Common myeloid progenitor, CD34-positive (primary cell): ENCODE measurements around the gene ANKS1A.
"Not testable (repeated sequence)": the region's sequence is repeated elsewhere in the genome, so short reads cannot be mapped to it uniquely, and the experiment has no call there.

Experiments
- CTCF ChIA-PET: fragments of 350-600 bp; sonication (Branson Sonifier 250); formaldehyde crosslinking; loops from one replicate; lab custom pipeline; 2021; ENCODE audit warnings: antibody characterized with exemption; lab: Charles Lee
- POLR2A ChIA-PET: fragments of 350-600 bp; sonication (Branson Sonifier 250); formaldehyde crosslinking; loops from one replicate; lab custom pipeline; 2021; ENCODE audit warnings: antibody characterized with exemption; lab: Charles Lee
- DNase-seq, 3 donors: peaks; one replicate each; pipeline versions ENCODE4 v3.0.0 to v3.0.0-alpha.2; 2013
- H3K27ac ChIP-seq, 2 experiments: 1 replicate in 1 of 2; 2 replicates in 1 of 2; pipeline ENCODE4 v1.7.0; 2013; ENCODE audit warnings: inconsistent platforms in 2 of 2, low read length in 2 of 2, mild to moderate bottlenecking in 2 of 2, low read depth in 1 of 2, moderate library complexity in 1 of 2; ENCODE audit not compliant: severe bottlenecking in 2 of 2, insufficient read depth in 1 of 2, poor library complexity in 1 of 2
- H3K27me3 ChIP-seq, 5 experiments: replicated peaks in 2 of 5; 1 replicate in 3 of 5; 2 replicates in 2 of 5; pipeline versions ENCODE4 v1.6.1 to v1.7.0; 2013; ENCODE audit warnings: low read length in 4 of 5, mild to moderate bottlenecking in 2 of 5, moderate library complexity in 2 of 5, inconsistent platforms in 1 of 5; ENCODE audit not compliant: insufficient read depth in 5 of 5, control insufficient read depth in 4 of 5
- H3K36me3 ChIP-seq, 4 experiments: 1 replicate in 2 of 4; 2 replicates in 2 of 4; pipeline versions ENCODE4 v1.6.1 to v1.7.0; 2013; ENCODE audit warnings: low read length in 3 of 4, control low read depth in 1 of 4, mild to moderate bottlenecking in 1 of 4; ENCODE audit not compliant: control insufficient read depth in 4 of 4, insufficient read depth in 4 of 4
- H3K4me1 ChIP-seq, 4 experiments: 1 replicate in 3 of 4; 2 replicates in 1 of 4; pipeline versions ENCODE4 v1.6.1 to v1.7.1; 2013; ENCODE audit warnings: low read length in 3 of 4, mild to moderate bottlenecking in 3 of 4, control low read depth in 1 of 4, inconsistent platforms in 1 of 4, moderate library complexity in 1 of 4; ENCODE audit not compliant: control insufficient read depth in 4 of 4, insufficient read depth in 4 of 4; ENCODE audit errors: control extremely low read depth in 1 of 4
- H3K4me3 ChIP-seq, 7 experiments: 1 replicate in 4 of 7; 2 replicates in 3 of 7; pipeline versions ENCODE4 v1.5.1 to v1.7.0; 2013; ENCODE audit warnings: mild to moderate bottlenecking in 7 of 7, low read length in 6 of 7, moderate library complexity in 6 of 7, inconsistent platforms in 2 of 7, low read depth in 2 of 7, control low read depth in 1 of 7; ENCODE audit not compliant: insufficient read depth in 4 of 7, control insufficient read depth in 1 of 7; ENCODE audit errors: extremely low read depth in 1 of 7
- H3K9me3 ChIP-seq, 5 experiments: 1 replicate in 4 of 5; 2 replicates in 1 of 5; pipeline versions ENCODE4 v1.6.1 to v1.7.1; 2013; ENCODE audit warnings: low read length in 4 of 5, mild to moderate bottlenecking in 2 of 5, inconsistent platforms in 1 of 5, low read depth in 1 of 5, moderate library complexity in 1 of 5; ENCODE audit not compliant: control insufficient read depth in 4 of 5, insufficient read depth in 2 of 5; ENCODE audit errors: control extremely low read depth in 1 of 5
- WGBS: methylation state at CpG from one replicate; pipeline ENCODE4 v1.1.5; 2013; ENCODE audit not compliant: insufficient coverage; 5-methylcytosine and 5-hydroxymethylcytosine counted together

ANKS1A gene

GRCh38 chr6:34884073-34884472, 5.0 kb upstream of the ANKS1A start:
- H3K27ac ChIP-seq, CTCF ChIA-PET, DNase-seq, H3K27me3 ChIP-seq, H3K9me3 ChIP-seq, H3K4me3 ChIP-seq, POLR2A ChIA-PET: not testable (repeated sequence)
- H3K4me1 ChIP-seq, result peaks cover 8 to 15% (median 10%) of the 10 kb centered on the region in 4 experiments
- WGBS, result no CpG with 5 or more reads among the region's 1 CpG
- peaks cover 7 to 19% (median 17%) of the 10 kb centered on the region in 4 experiments for H3K36me3 ChIP-seq

- POLR2A ChIA-PET, result no interaction called here
- no peaks in the 10 kb centered on the region for H3K27me3 ChIP-seq
- CTCF ChIA-PET, result no interaction called here
- no peaks in the 10 kb centered on the region for H3K9me3 ChIP-seq
- DNase-seq, result no peak
- 100% methylated on average over 2 of the region's 2 CpGs for WGBS
- peak overlapping the region in 1 of 2 experiments; percentile 14 for H3K27ac ChIP-seq
- peaks cover 8 to 15% (median 10%) of the 10 kb centered on the region in 4 experiments for H3K4me1 ChIP-seq
- peaks cover 4 to 14% (median 11%) of the 10 kb centered on the region in 4 experiments for H3K36me3 ChIP-seq
- H3K4me3 ChIP-seq, result no peak overlapping the region
Measured at GRCh38 chr6:34884996-34885395, 4.1 kb upstream of the ANKS1A start.

- POLR2A ChIA-PET, result not testable (repeated sequence)
- peaks cover 15 to 22% (median 17%) of the 10 kb centered on the region in 4 experiments for H3K4me1 ChIP-seq
- CTCF ChIA-PET, result interaction anchor here (1.2 kb wide), 1 partner anchor 50 kb away, joined by 4 read pairs; no protein-coding TSS in a partner anchor
Measured at GRCh38 chr6:34885837-34886236, 3.2 kb upstream of the ANKS1A start.

GRCh38 chr6:34887753-34888513, 1.1 kb upstream of the ANKS1A start, which contains the start of gene TAF11:
TSS of gene TAF11 (minus strand) at chr6:34888042. CDS start at chr6:34887957, 85 bp downstream.
- ChIA-PET CTCF (interaction anchor here (1.0 to 1.8 kb wide), 7 partner anchors 8 to 99 kb away, joined by 3 to 5 read pairs (median 4); no protein-coding TSS in a partner anchor), POLR2A (interaction anchor here (2.1 kb wide), 1 partner anchor 15 kb away, joined by 5 read pairs; no protein-coding TSS in a partner anchor)
- H3K27me3 ChIP-seq, result no peaks in the 10 kb centered on the region
- H3K27ac ChIP-seq, result peak within 1 kb of the TSS; percentile 85 to 94
- WGBS, result under 1% methylated on average over 28 of the region's 43 CpGs
- H3K9me3 ChIP-seq, result no peaks in the 10 kb centered on the region
- peak within 1 kb of the TSS; percentile 86 to 100 (median 99) for H3K4me3 ChIP-seq
- H3K4me1 ChIP-seq, result peaks cover 15 to 29% (median 24%) of the 10 kb centered on the region in 4 experiments
- DNase-seq, result peak; percentile 94 to 96 (median 96)
- H3K36me3 ChIP-seq, result peaks cover 0 to 8% (median 4%) of the 10 kb centered on the region in 4 experiments

More at GRCh38 chr6:34885837-34886236, 3.2 kb upstream of the ANKS1A start:
- H3K27me3 ChIP-seq, H3K4me3 ChIP-seq, DNase-seq, H3K27ac ChIP-seq, H3K9me3 ChIP-seq: not testable (repeated sequence)
- 96% methylated on average over 15 of the region's 15 CpGs for WGBS
- peaks cover 2 to 10% (median 6%) of the 10 kb centered on the region in 4 experiments for H3K36me3 ChIP-seq

GRCh38 chr6:34888514-34888856, 570 bp upstream of the ANKS1A start:
- Histone ChIP-seq H3K9me3 (no peaks in the 10 kb centered on the region), H3K36me3 (peaks cover 0 to 5% (median 1%) of the 10 kb centered on the region in 4 experiments), H3K4me3 (peak overlapping the region; percentile 86 to 100 (median 99)), H3K4me1 (peaks cover 15 to 29% (median 24%) of the 10 kb centered on the region in 4 experiments), H3K27ac (peak overlapping the region; percentile 85 to 94), H3K27me3 (no peaks in the 10 kb centered on the region)
- ChIA-PET CTCF (interaction anchor here (1.1 to 1.7 kb wide), 3 partner anchors 9 to 42 kb away, joined by 3 to 5 read pairs (median 4); no protein-coding TSS in a partner anchor), POLR2A (interaction anchor here (1.0 to 2.1 kb wide), 2 partner anchors 16 kb away, joined by 3 to 5 read pairs; no protein-coding TSS in a partner anchor)
- WGBS, result 0% methylated on average over 2 of the region's 5 CpGs
- no peak for DNase-seq

GRCh38 chr6:34890533-34890925, 1.5 kb downstream of the ANKS1A start:
- Histone ChIP-seq H3K27ac (peak overlapping the region in 1 of 2 experiments; percentile 19), H3K27me3 (no peaks in the 10 kb centered on the region), H3K9me3 (no peaks in the 10 kb centered on the region), H3K4me1 (peaks cover 15 to 39% (median 24%) of the 10 kb centered on the region in 4 experiments), H3K4me3 (peak overlapping the region in 6 of 7 experiments; percentile 86 to 100 (median 99)), H3K36me3 (peaks cover 0 to under 1% (median 0%) of the 10 kb centered on the region in 4 experiments)
- ChIA-PET POLR2A (no interaction called here), CTCF (interaction anchor here (0.7 to 1.5 kb wide), 4 partner anchors 20 to 135 kb away, joined by 3 read pairs; no protein-coding TSS in a partner anchor)
- WGBS, result 0% methylated on average over 1 of the region's 7 CpGs
- DNase-seq, result peak in 2 of 3 donors; percentile 53 to 62
